Nephron (organoid): ENCODE data around the gene RASGRF2.

Experiments used
- H3K27ac Mint-ChIP-seq, 3 experiments: 2 replicates each; pipeline ENCODE4 v1.8.0; 2020; ENCODE audit warnings: mixed read lengths in 3 of 3, mild to moderate bottlenecking in 2 of 3, moderate library complexity in 1 of 3
- H3K27me3 Mint-ChIP-seq: 2 replicates; pipeline ENCODE4 v1.8.0; 2021; ENCODE audit warnings: low read depth, mild to moderate bottlenecking, moderate library complexity, mixed read lengths
- H3K36me3 Mint-ChIP-seq: 2 replicates; pipeline ENCODE4 v1.8.0; 2020; ENCODE audit warnings: low read depth, mixed read lengths
- H3K4me1 Mint-ChIP-seq: 2 replicates; pipeline ENCODE4 v1.8.0; 2020; ENCODE audit warnings: mixed read lengths
- H3K4me3 Mint-ChIP-seq, 3 experiments: 2 replicates each; pipeline ENCODE4 v1.8.0; 2020; ENCODE audit warnings: mild to moderate bottlenecking in 3 of 3, mixed read lengths in 3 of 3, moderate library complexity in 2 of 3
- H3K9me3 Mint-ChIP-seq: 2 replicates; pipeline ENCODE4 v1.8.0; 2020; ENCODE audit warnings: mixed read lengths
- TF ChIP-seq, protein P1 (sequence below), 3 experiments: fragments of 200-600 bp; sonication (generic); IDR thresholded peaks; one replicate each; pipeline ENCODE4 v1.5.0; 2021; ENCODE audit warnings: antibody characterized with exemption in 3 of 3; ENCODE audit not compliant: unreplicated experiment in 3 of 3

Gene RASGRF2

DNA sequence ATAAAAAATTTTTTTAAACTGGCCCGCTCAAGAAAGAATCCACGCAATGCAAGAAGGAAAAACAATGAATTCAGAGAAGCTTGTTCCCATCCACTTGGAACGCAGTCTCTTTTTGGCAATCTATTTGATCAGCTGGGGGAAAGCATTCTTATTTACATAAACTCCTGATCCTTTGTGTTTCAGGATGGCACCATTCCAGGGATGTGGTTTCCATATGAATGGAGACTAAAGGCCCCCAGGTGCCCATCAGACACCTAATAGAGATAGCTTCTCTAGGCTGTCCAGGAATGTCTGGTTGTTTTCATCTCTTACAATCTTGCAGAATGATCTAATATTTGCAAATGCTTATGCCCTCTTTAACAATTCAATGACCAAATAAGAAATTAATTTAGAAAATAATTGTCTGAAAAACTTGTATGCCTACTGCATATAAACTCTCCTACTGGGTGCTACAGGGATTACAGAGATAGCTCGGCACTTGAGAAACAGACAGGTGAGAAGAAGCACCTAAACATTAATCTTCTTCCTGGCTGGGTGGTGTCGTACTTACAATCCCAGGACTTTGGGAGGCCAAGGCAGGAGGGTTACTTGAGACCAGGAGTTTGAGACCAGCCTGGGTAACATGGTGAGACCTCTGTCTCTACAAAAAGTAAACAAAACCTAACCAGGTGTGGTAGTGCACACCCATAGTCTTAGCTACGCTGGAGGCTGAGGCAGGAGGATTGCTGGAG, 3.0 kb upstream of the RASGRF2 start:
- Mint-ChIP-seq H3K4me1 (peaks cover 16% of the 10 kb centered on the region), H3K36me3 (no peaks in the 10 kb centered on the region), H3K27me3 (peaks cover 59% of the 10 kb centered on the region), H3K9me3 (peaks cover 5% of the 10 kb centered on the region), H3K27ac (no peak overlapping the region), H3K4me3 (no peak overlapping the region)
- TF ChIP-seq, protein P1, sequence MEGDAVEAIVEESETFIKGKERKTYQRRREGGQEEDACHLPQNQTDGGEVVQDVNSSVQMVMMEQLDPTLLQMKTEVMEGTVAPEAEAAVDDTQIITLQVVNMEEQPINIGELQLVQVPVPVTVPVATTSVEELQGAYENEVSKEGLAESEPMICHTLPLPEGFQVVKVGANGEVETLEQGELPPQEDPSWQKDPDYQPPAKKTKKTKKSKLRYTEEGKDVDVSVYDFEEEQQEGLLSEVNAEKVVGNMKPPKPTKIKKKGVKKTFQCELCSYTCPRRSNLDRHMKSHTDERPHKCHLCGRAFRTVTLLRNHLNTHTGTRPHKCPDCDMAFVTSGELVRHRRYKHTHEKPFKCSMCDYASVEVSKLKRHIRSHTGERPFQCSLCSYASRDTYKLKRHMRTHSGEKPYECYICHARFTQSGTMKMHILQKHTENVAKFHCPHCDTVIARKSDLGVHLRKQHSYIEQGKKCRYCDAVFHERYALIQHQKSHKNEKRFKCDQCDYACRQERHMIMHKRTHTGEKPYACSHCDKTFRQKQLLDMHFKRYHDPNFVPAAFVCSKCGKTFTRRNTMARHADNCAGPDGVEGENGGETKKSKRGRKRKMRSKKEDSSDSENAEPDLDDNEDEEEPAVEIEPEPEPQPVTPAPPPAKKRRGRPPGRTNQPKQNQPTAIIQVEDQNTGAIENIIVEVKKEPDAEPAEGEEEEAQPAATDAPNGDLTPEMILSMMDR (IDR thresholded peaks at IDR 0.05; ENCODE audit: unreplicated experiment in 3 of 3) = no peak

DNA sequence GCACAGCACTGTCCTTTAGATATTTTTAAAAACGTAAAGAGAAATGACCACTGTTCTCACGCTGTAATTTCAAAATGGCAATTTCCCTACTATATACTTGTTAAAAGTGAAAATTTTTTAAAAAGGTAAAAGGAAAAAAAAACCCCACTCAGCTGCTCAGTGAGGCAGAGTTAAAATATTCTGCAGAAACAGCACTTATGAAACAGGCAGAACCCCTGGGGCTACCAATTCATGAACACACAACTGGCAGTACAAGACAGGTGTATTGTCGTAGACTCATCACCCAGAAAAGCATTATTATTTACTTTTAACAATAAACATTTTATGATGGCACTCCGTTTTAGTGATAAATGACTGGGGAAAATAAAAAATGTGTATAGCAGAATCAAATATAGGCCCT, 1.5 kb upstream of the RASGRF2 start:
- no peaks in the 10 kb centered on the region for H3K36me3 Mint-ChIP-seq
- TF ChIP-seq, protein P1 (IDR thresholded peaks at IDR 0.05; ENCODE audit: unreplicated experiment in 3 of 3) = no peak
- peaks cover 16% of the 10 kb centered on the region for H3K4me1 Mint-ChIP-seq

DNA sequence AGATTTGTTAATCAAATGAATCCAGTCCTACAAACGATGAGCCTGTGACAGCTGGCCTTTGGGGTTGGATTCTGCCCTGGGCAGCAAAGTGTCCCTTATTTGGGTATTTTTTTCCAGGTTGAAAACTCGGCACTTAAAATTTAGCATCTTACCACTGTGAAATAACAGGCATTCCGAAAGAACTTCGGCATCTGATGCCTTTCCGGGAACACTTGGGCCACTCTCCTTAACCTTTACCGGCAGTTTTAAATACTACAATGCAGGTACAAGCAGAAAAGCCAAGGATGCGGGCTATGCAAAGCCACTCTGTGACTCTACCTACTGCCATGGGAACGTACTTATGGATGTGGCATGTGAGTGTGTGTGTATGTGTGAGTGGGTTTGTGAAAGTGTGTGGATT, 1.0 kb upstream of the RASGRF2 start:
- peak overlapping the region; percentile 74 to 82 (median 82) for H3K4me3 Mint-ChIP-seq
- H3K27me3 Mint-ChIP-seq = peaks cover 78% of the 10 kb centered on the region
- H3K36me3 Mint-ChIP-seq = no peaks in the 10 kb centered on the region
- TF ChIP-seq, protein P1 (IDR thresholded peaks at IDR 0.05; ENCODE audit: unreplicated experiment in 3 of 3) = no peak
- H3K27ac Mint-ChIP-seq = no peak overlapping the region
- peaks cover 16% of the 10 kb centered on the region for H3K4me1 Mint-ChIP-seq
- H3K9me3 Mint-ChIP-seq = peaks cover 5% of the 10 kb centered on the region

More for the DNA sequence above, 1.5 kb upstream of the RASGRF2 start:
- Mint-ChIP-seq H3K27me3 (peaks cover 74% of the 10 kb centered on the region), H3K27ac (no peak overlapping the region), H3K9me3 (peaks cover 5% of the 10 kb centered on the region), H3K4me3 (no peak overlapping the region)

DNA sequence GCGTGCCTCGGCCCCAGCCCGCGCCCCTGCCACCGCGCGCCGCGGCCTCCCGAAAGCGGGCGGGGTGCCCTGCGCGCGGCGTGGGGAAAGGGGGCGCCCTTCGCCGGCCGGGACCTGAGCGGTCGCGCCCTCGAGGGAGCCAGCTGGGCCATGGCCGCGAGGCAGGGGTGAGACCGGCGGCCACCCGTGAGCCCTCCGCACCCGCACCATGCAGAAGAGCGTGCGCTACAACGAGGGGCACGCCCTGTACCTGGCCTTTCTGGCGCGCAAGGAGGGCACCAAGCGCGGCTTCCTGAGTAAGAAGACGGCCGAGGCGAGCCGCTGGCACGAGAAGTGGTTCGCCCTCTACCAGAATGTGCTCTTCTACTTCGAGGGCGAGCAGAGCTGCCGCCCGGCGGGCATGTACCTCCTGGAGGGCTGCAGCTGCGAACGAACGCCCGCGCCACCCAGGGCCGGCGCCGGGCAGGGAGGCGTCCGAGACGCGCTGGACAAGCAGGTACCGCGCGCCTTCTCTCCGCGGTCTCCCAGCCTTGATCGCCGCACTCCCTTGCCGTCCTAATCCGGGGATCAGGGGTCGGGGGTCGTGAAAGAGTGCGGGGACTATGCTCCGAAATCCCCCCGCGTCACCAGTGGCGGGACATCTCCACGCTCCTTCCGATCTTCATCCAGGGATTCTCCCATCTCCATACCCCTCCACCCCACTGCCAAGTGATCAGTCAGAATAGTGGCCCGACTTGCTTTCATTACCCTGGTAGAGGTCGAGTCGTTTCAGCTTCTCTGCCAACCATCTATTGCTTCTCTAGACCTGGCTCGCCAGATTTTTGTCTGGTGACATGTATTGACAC, 590 bp downstream of the RASGRF2 start:
- Mint-ChIP-seq H3K27ac (no peak overlapping the region), H3K4me3 (peak overlapping the region; percentile 75 to 77 (median 76)), H3K36me3 (no peaks in the 10 kb centered on the region), H3K27me3 (peaks cover 92% of the 10 kb centered on the region), H3K4me1 (peaks cover 16% of the 10 kb centered on the region), H3K9me3 (peaks cover 5% of the 10 kb centered on the region)
- TF ChIP-seq, protein P1 (IDR thresholded peaks at IDR 0.05; ENCODE audit: unreplicated experiment in 3 of 3) = peak in 1 of 3 experiments; percentile 6

DNA sequence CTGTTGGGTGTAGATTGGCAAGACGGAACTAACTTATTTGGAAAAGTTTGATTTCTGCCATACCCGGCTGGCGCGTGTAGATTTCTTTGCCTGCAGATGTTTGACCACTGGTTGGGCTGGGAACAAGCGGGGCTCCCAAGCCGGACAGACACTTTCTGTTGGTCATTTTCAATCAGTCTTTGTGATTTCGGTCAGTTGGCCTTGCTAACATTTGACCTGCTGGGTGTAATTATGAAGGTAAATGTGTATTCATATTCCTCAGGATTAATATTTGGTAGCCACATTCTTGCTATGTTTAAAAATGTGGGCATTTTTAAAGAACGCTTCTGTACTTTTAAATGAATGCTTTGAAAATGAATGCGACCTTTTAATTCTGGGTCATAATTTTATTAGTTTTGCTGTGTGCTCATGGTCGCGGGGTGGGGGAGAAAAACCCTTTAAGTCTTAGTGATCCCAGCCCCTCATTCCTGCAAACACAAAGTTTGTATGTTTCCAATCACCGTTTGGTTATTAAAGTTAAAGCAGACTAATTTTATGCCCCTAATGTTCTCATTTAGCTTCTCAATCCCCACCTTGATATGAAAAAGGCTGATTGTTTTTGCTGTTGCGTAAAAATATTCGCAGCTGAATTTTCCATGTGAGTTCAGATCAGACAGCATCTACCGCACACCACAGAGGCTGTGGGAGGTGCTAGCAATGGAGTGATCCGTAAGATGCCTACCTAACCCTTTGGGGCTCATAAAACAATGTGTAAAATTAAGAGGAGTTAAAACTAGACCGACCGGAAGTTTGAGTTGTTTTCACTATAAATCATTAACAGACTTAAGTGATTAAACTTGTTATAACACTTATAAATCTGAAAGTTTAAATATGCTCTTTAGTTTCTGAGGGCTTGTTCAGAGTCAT, 1.5 kb downstream of the RASGRF2 start:
- H3K4me3 Mint-ChIP-seq = peak overlapping the region; percentile 75 to 77 (median 76)
- H3K9me3 Mint-ChIP-seq = peaks cover 5% of the 10 kb centered on the region
- no peaks in the 10 kb centered on the region for H3K36me3 Mint-ChIP-seq
- H3K4me1 Mint-ChIP-seq = peaks cover 16% of the 10 kb centered on the region
- peaks cover 88% of the 10 kb centered on the region for H3K27me3 Mint-ChIP-seq
- TF ChIP-seq, protein P1 (IDR thresholded peaks at IDR 0.05; ENCODE audit: unreplicated experiment in 3 of 3) = no peak
- H3K27ac Mint-ChIP-seq = no peak overlapping the region
